SK-N-SH (cell line): ENCODE results near the gene CPLANE1. TPM values are rescaled to one million over a fixed set of nuclear protein-coding genes. Genes with fewer than 3 reads are reported as not detected.

Experiments
- CTCF ChIA-PET: fragments of 300-600, 350-600 bp; formaldehyde crosslinking; extraction: SDS; loops from one replicate; lab custom pipeline; 2021; lab: Yijun Ruan, JAX
- POLR2A ChIA-PET: fragments of 350-600 bp; sonication (Branson Sonifier 250); formaldehyde crosslinking; extraction: SDS; loops from one replicate; lab custom pipeline; 2020; ENCODE audit warnings: antibody characterized with exemption, inconsistent platforms; lab: Yijun Ruan, JAX
- DNase-seq: peaks from one replicate; pipeline ENCODE4 v3.0.0; 2012
- H2AFZ ChIP-seq: fragments of 200-600 bp; sonication (generic); 2 replicates; pipeline ENCODE4 v1.8.1; 2016; ENCODE audit warnings: antibody characterized with exemption, mild to moderate bottlenecking, low read depth
- H3F3A ChIP-seq: fragments of 200-600 bp; sonication (generic); replicated peaks from 2 replicates; pipeline ENCODE3; 2016; ENCODE audit warnings: antibody characterized with exemption, mild to moderate bottlenecking; ENCODE audit not compliant: insufficient read depth
- H3K27ac ChIP-seq, 2 experiments: fragments of 200-500 bp in 1 of 2; fragments of 200-600 bp in 1 of 2; sonication (Bioruptor generic) in 1 of 2; sonication (generic), shearing (Covaris generic) in 1 of 2; 2 replicates each; pipeline versions ENCODE4 v1.5.1 to v1.6.1; 2014 to 2016; ENCODE audit warnings: low read depth in 2 of 2, inconsistent platforms in 1 of 2, low read length in 1 of 2, mild to moderate bottlenecking in 1 of 2, mixed read lengths in 1 of 2
- H3K27me3 ChIP-seq: fragments of 200-600 bp; sonication (generic), shearing (Covaris generic); 2 replicates; pipeline ENCODE4 v1.6.1; 2016; ENCODE audit warnings: mixed run types; ENCODE audit not compliant: insufficient read depth
- H3K36me3 ChIP-seq, 2 experiments: fragments of 200-500 bp in 1 of 2; fragments of 200-600 bp in 1 of 2; sonication (Bioruptor generic) in 1 of 2; sonication (generic) in 1 of 2; replicated peaks in 1 of 2; 2 replicates each; pipeline versions ENCODE3 to v1.5.1; 2014 to 2016; ENCODE audit warnings: low read length in 1 of 2, mild to moderate bottlenecking in 1 of 2; ENCODE audit not compliant: insufficient read depth in 2 of 2, control insufficient read depth in 1 of 2
- H3K4me1 ChIP-seq, 2 experiments: fragments of 200-500 bp in 1 of 2; fragments of 200-600 bp in 1 of 2; sonication (Bioruptor generic) in 1 of 2; sonication (generic), shearing (Covaris generic) in 1 of 2; 2 replicates each; pipeline versions ENCODE4 v1.5.1 to v1.6.1; 2014 to 2016; ENCODE audit warnings: low read depth in 1 of 2, low read length in 1 of 2, mixed run types in 1 of 2; ENCODE audit not compliant: insufficient read depth in 2 of 2, control insufficient read depth in 1 of 2
- H3K4me2 ChIP-seq: fragments of 200-600 bp; sonication (generic), shearing (Covaris generic); 2 replicates; pipeline ENCODE4 v1.6.1; 2017; ENCODE audit warnings: mixed run types
- H3K4me3 ChIP-seq, 2 experiments: fragments of 200-500 bp in 1 of 2; fragments of 200-600 bp in 1 of 2; sonication (Bioruptor generic) in 1 of 2; sonication (generic), shearing (Covaris generic) in 1 of 2; 2 replicates each; pipeline versions ENCODE4 v1.5.1 to v1.8.1; 2014 to 2016; ENCODE audit warnings: low read depth in 2 of 2, inconsistent platforms in 1 of 2, low read length in 1 of 2, mild to moderate bottlenecking in 1 of 2, mixed read lengths in 1 of 2, moderate library complexity in 1 of 2
- H3K79me2 ChIP-seq: fragments of 200-600 bp; sonication (generic); 2 replicates; pipeline ENCODE4 v1.8.1; 2017; ENCODE audit warnings: mild to moderate bottlenecking; ENCODE audit not compliant: insufficient read depth
- H3K9ac ChIP-seq: fragments of 200-600 bp; sonication (generic); 2 replicates; pipeline ENCODE4 v1.6.1; 2017; ENCODE audit warnings: mixed run types
- H3K9me2 ChIP-seq: fragments of 200-600 bp; sonication (generic); 2 replicates; pipeline ENCODE4 v1.6.1; 2017; ENCODE audit warnings: mixed run types
- H3K9me3 ChIP-seq: fragments of 200-600 bp; sonication (generic); 2 replicates; pipeline ENCODE4 v1.6.1; 2017; ENCODE audit warnings: mixed run types, mild to moderate bottlenecking, moderate library complexity
- H4K20me1 ChIP-seq: fragments of 200-600 bp; sonication (generic); 2 replicates; pipeline ENCODE4 v1.6.1; 2017; ENCODE audit warnings: mild to moderate bottlenecking, mixed run types; ENCODE audit not compliant: insufficient read depth
- ELF1 ChIP-seq: IDR thresholded peaks from 2 replicates; pipeline ENCODE4 v1.4.0; 2012
- EP300 ChIP-seq, 2 experiments: IDR thresholded peaks; 2 replicates each; pipeline versions ENCODE4 v1.4.0 to v1.6.1; 2012; ENCODE audit warnings: borderline replicate concordance in 1 of 2, low read depth in 1 of 2, low read length in 1 of 2
- FOSL2 ChIP-seq: IDR thresholded peaks from 2 replicates; pipeline ENCODE4 v1.4.0; 2012; ENCODE audit warnings: low read depth, mild to moderate bottlenecking, moderate library complexity, borderline replicate concordance
- FOXM1 ChIP-seq: IDR thresholded peaks from 2 replicates; pipeline ENCODE4 v1.4.0; 2012; ENCODE audit warnings: low read depth, mild to moderate bottlenecking
- GABPA ChIP-seq: IDR thresholded peaks from 2 replicates; pipeline ENCODE4 v1.4.0; 2012; ENCODE audit warnings: low read depth, mild to moderate bottlenecking
- JUND ChIP-seq: IDR thresholded peaks from 2 replicates; pipeline ENCODE4 v1.4.0; 2012
- MEF2A ChIP-seq: IDR thresholded peaks from 2 replicates; pipeline ENCODE4 v1.4.0; 2012; ENCODE audit warnings: low read depth, borderline replicate concordance
- NFIC ChIP-seq: IDR thresholded peaks from 2 replicates; pipeline ENCODE4 v1.4.0; 2012; ENCODE audit warnings: borderline replicate concordance
- POLR2AphosphoS5 ChIP-seq: IDR thresholded peaks from 2 replicates; pipeline ENCODE4 v1.6.1; 2012; ENCODE audit warnings: low read depth, low read length
- RFX5 ChIP-seq: IDR thresholded peaks from 2 replicates; pipeline ENCODE4 v1.6.1; 2012; ENCODE audit warnings: mild to moderate bottlenecking, improper control_type of control experiment, low read length
- SMC3 ChIP-seq: IDR thresholded peaks from 2 replicates; pipeline ENCODE4 v1.6.1; 2012; ENCODE audit warnings: low read depth, low read length, improper control_type of control experiment
- YY1 ChIP-seq: IDR thresholded peaks from 2 replicates; pipeline ENCODE4 v1.4.0; 2012; ENCODE audit warnings: low read depth, mild to moderate bottlenecking
- WGBS: methylation state at CpG from one replicate; pipeline ENCODE4 v1.1.6; 2017; ENCODE audit warnings: low lambda C conversion rate; 5-methylcytosine and 5-hydroxymethylcytosine counted together
- polyA plus RNA-seq, 3 experiments: library from polyadenylated mRNA; depleted of rRNA; stranded (reverse); fragments of >200 nt; gene quantifications; 2 replicates each; pipeline ENCODE4 v1.2.3, GENCODE V29; 2012
- TF ChIP-seq, protein P1 (sequence below): fragments of 200-600 bp; sonication (generic); IDR thresholded peaks from 2 replicates; pipeline ENCODE4 v1.6.1; 2017; ENCODE audit warnings: antibody characterized with exemption, mild to moderate bottlenecking, moderate library complexity
- TF ChIP-seq, protein P2 (sequence below): IDR thresholded peaks from 2 replicates; pipeline ENCODE4 v1.4.0; 2012; ENCODE audit warnings: low read depth, borderline replicate concordance
- TF ChIP-seq, protein P3 (sequence below): fragments of 150-350 bp; IDR thresholded peaks from 2 replicates; pipeline ENCODE4 v1.6.1; 2016; ENCODE audit warnings: mild to moderate bottlenecking, low read depth, low read length
- TF ChIP-seq, protein P4 (sequence below): IDR thresholded peaks from 2 replicates; pipeline ENCODE4 v1.6.1; 2012; ENCODE audit warnings: mild to moderate bottlenecking, low read depth, low read length, moderate library complexity

Gene CPLANE1
- polyA plus RNA-seq, 1 of the 3 experiments (the other 2 are of a cell fraction): 3.6 TPM

DNA sequence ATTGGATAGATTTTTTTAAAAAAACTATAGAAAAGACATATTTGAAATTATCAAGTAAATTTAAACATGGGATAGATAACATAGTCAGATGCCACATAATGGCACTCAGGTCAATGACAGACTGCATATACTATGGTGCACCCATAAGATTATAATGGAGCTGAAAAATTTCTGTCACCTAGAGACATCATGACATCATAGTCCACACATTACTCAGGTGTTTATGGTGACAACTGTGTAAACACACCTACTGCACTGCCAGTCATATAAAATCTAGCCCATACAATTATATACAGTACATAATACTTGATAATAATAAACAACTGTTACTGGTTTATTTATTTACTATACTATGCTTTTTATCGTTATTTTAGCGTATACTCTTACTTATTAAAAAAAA, 58.6 kb downstream of the CPLANE1 start:
- Histone ChIP-seq H3K9me2 (no peaks in the 10 kb centered on the region), H3F3A (no peaks in the 10 kb centered on the region), H3K27me3 (no peaks in the 10 kb centered on the region), H3K4me2 (no peak overlapping the region), H3K27ac (no peak overlapping the region), H3K4me1 (no peaks in the 10 kb centered on the region), H3K36me3 (peaks cover 23 to 49% of the 10 kb centered on the region in 2 experiments), H2AFZ (no peak overlapping the region), H4K20me1 (no peaks in the 10 kb centered on the region), H3K9me3 (no peaks in the 10 kb centered on the region), H3K79me2 (no peaks in the 10 kb centered on the region), H3K9ac (no peak overlapping the region), H3K4me3 (no peak overlapping the region)
- ChIA-PET CTCF (no interaction called here), POLR2A (no interaction called here)
- 97% methylated on average over 2 of the region's 2 CpGs for WGBS
- TF ChIP-seq FOSL2: no peak
- no peak for TF ChIP-seq YY1
- no peak for TF ChIP-seq ELF1
- TF ChIP-seq, protein P1, sequence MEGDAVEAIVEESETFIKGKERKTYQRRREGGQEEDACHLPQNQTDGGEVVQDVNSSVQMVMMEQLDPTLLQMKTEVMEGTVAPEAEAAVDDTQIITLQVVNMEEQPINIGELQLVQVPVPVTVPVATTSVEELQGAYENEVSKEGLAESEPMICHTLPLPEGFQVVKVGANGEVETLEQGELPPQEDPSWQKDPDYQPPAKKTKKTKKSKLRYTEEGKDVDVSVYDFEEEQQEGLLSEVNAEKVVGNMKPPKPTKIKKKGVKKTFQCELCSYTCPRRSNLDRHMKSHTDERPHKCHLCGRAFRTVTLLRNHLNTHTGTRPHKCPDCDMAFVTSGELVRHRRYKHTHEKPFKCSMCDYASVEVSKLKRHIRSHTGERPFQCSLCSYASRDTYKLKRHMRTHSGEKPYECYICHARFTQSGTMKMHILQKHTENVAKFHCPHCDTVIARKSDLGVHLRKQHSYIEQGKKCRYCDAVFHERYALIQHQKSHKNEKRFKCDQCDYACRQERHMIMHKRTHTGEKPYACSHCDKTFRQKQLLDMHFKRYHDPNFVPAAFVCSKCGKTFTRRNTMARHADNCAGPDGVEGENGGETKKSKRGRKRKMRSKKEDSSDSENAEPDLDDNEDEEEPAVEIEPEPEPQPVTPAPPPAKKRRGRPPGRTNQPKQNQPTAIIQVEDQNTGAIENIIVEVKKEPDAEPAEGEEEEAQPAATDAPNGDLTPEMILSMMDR: no peak
- TF ChIP-seq NFIC: no peak
- no peak for TF ChIP-seq POLR2AphosphoS5
- TF ChIP-seq MEF2A: no peak
- no peak for TF ChIP-seq GABPA
- no peak for TF ChIP-seq FOXM1
- TF ChIP-seq, protein P2, sequence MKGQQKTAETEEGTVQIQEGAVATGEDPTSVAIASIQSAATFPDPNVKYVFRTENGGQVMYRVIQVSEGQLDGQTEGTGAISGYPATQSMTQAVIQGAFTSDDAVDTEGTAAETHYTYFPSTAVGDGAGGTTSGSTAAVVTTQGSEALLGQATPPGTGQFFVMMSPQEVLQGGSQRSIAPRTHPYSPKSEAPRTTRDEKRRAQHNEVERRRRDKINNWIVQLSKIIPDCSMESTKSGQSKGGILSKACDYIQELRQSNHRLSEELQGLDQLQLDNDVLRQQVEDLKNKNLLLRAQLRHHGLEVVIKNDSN: no peak
- TF ChIP-seq, protein P3, sequence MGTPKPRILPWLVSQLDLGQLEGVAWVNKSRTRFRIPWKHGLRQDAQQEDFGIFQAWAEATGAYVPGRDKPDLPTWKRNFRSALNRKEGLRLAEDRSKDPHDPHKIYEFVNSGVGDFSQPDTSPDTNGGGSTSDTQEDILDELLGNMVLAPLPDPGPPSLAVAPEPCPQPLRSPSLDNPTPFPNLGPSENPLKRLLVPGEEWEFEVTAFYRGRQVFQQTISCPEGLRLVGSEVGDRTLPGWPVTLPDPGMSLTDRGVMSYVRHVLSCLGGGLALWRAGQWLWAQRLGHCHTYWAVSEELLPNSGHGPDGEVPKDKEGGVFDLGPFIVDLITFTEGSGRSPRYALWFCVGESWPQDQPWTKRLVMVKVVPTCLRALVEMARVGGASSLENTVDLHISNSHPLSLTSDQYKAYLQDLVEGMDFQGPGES: no peak
- no peak for TF ChIP-seq JUND
- TF ChIP-seq, protein P4, sequence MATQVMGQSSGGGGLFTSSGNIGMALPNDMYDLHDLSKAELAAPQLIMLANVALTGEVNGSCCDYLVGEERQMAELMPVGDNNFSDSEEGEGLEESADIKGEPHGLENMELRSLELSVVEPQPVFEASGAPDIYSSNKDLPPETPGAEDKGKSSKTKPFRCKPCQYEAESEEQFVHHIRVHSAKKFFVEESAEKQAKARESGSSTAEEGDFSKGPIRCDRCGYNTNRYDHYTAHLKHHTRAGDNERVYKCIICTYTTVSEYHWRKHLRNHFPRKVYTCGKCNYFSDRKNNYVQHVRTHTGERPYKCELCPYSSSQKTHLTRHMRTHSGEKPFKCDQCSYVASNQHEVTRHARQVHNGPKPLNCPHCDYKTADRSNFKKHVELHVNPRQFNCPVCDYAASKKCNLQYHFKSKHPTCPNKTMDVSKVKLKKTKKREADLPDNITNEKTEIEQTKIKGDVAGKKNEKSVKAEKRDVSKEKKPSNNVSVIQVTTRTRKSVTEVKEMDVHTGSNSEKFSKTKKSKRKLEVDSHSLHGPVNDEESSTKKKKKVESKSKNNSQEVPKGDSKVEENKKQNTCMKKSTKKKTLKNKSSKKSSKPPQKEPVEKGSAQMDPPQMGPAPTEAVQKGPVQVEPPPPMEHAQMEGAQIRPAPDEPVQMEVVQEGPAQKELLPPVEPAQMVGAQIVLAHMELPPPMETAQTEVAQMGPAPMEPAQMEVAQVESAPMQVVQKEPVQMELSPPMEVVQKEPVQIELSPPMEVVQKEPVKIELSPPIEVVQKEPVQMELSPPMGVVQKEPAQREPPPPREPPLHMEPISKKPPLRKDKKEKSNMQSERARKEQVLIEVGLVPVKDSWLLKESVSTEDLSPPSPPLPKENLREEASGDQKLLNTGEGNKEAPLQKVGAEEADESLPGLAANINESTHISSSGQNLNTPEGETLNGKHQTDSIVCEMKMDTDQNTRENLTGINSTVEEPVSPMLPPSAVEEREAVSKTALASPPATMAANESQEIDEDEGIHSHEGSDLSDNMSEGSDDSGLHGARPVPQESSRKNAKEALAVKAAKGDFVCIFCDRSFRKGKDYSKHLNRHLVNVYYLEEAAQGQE: no peak
- TF ChIP-seq SMC3: no peak
- TF ChIP-seq RFX5: no peak
- TF ChIP-seq EP300 (IDR thresholded peaks at IDR 0.05; ENCODE audit: borderline replicate concordance in 1 of 2, low read depth in 1 of 2, low read length in 1 of 2): no peak
- no peak for DNase-seq
